ENCODE results near the gene SBF2.

The SBF2 gene

DNA sequence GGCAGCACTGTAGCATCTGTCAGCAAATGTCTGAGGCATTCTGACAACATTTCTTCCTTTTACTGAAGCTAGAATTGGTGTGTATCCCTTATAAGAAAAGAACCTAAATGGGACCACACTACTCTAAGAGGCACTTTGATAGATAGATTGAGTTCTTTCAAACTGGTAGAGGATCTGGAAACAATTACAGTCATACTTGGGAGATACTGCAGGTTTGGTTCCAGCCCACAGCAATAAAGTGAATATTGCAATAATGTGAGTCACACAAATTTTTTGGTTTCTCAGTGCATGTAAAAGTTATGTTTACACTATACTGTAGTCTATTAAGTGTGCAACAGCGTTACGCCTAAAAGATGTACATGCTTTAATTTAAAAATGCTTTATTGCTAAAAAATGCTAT is 96.9 kb downstream of the SBF2 start:
- no peaks in the 10 kb centered on the region for H3K4me1 ChIP-seq (ENCODE audit: control insufficient read depth in 1 of 2, insufficient read depth in 1 of 2, low read depth in 1 of 2, low read length in 1 of 2)
- no peaks in the 10 kb centered on the region for H3K27me3 ChIP-seq
- no peak overlapping the region for H3K27ac ChIP-seq
- no peak overlapping the region for H3K4me3 ChIP-seq (ENCODE audit: low read depth in 1 of 2, low read length in 1 of 2)
- no peaks in the 10 kb centered on the region for H3K9me3 ChIP-seq
- H3K36me3 ChIP-seq = peaks cover 6% of the 10 kb centered on the region
- TF ChIP-seq, protein P1, sequence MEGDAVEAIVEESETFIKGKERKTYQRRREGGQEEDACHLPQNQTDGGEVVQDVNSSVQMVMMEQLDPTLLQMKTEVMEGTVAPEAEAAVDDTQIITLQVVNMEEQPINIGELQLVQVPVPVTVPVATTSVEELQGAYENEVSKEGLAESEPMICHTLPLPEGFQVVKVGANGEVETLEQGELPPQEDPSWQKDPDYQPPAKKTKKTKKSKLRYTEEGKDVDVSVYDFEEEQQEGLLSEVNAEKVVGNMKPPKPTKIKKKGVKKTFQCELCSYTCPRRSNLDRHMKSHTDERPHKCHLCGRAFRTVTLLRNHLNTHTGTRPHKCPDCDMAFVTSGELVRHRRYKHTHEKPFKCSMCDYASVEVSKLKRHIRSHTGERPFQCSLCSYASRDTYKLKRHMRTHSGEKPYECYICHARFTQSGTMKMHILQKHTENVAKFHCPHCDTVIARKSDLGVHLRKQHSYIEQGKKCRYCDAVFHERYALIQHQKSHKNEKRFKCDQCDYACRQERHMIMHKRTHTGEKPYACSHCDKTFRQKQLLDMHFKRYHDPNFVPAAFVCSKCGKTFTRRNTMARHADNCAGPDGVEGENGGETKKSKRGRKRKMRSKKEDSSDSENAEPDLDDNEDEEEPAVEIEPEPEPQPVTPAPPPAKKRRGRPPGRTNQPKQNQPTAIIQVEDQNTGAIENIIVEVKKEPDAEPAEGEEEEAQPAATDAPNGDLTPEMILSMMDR (IDR thresholded peaks at IDR 0.05) = no peak

DNA sequence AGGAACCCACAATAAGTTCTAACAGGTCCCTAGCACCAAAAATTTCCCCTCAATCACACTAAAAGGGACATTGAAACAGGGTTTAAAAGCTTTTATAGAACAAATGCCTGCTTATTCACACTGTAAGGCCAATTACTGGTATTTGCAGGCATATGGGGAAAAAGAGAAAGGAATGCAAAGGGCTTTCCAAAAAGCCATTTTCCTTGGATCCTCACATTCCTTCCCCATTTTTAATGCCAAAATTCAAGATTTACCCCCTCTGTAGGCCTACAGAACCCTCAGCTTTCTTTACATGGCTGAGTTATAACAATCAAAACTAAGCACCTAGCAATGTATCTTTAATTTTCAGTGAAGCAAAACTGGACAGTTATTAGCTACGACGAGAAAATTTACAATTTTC is 102.0 kb downstream of the SBF2 start:
- TF ChIP-seq, protein P1 (IDR thresholded peaks at IDR 0.05) = no peak
- Histone ChIP-seq H3K36me3 (peaks cover 6% of the 10 kb centered on the region), H3K4me3 (ENCODE audit: low read depth in 1 of 2, low read length in 1 of 2) (no peak overlapping the region), H3K9me3 (no peaks in the 10 kb centered on the region), H3K4me1 (ENCODE audit: control insufficient read depth in 1 of 2, insufficient read depth in 1 of 2, low read depth in 1 of 2, low read length in 1 of 2) (no peaks in the 10 kb centered on the region), H3K27me3 (no peaks in the 10 kb centered on the region), H3K27ac (no peak overlapping the region)

DNA sequence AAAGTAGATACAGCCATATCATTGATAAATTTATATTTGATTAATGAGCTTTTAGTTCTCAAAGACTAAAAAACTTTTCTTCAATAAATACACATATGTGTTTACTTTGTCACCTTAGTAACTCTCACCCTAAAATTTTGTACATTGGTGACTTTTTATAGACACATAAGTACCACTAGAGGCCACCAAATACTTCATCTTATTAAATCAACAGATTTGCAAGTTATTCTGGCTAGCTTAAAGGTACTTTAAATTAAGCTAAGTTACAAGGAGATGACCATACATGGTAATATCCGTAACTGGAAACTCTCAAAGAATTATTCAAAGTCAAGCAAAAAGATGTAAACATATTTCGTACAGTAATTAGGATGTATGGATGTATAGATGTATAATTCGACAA is 112.2 kb downstream of the SBF2 start:
- Histone ChIP-seq H3K36me3 (no peaks in the 10 kb centered on the region), H3K27me3 (no peaks in the 10 kb centered on the region), H3K9me3 (no peaks in the 10 kb centered on the region), H3K4me3 (ENCODE audit: low read depth in 1 of 2, low read length in 1 of 2) (no peak overlapping the region), H3K4me1 (ENCODE audit: control insufficient read depth in 1 of 2, insufficient read depth in 1 of 2, low read depth in 1 of 2, low read length in 1 of 2) (no peaks in the 10 kb centered on the region), H3K27ac (no peak overlapping the region)
- TF ChIP-seq, protein P1 (IDR thresholded peaks at IDR 0.05) = no peak

DNA sequence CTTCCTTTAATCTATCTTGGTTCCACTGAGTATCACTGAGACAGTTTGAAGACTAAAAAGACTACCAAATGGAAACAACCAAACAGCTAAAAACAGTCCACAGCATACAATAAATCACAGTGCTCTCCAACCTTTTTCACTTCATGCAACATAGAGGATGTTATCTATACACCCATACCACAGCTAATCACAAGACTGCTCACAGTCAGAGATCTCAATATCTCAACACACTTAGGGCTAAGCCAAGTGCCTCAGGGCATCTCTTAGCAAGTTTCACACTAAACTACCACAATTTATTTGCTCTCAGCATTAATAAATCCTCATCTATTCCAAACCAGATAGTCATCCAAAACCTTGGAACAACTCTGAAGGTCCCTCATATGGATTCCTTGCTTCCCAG is 129.4 kb downstream of the SBF2 start:
- Histone ChIP-seq H3K36me3 (no peaks in the 10 kb centered on the region), H3K27ac (no peak overlapping the region)

DNA sequence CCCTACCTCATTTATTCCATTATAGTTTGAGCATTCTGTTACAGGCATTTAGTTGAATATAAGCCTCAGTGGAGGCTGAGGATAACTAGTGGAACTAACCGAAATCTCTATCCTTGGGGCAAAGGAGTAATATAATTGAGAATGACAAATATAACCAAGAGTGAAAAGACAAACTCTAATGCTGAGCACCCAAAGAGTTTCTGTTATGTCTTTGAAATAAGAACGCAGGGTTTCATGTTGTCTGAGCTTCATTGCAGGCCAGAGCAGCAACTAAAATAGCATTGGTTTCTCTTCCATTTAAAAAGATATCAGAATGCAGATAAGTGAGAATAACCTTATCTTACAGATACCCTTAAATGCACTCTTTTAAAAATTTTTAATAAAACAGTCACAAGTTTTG is 131.8 kb downstream of the SBF2 start:
- H3K27me3 ChIP-seq = no peaks in the 10 kb centered on the region
- H3K4me3 ChIP-seq (ENCODE audit: low read depth in 1 of 2, low read length in 1 of 2) = no peak overlapping the region
- no peaks in the 10 kb centered on the region for H3K4me1 ChIP-seq (ENCODE audit: control insufficient read depth in 1 of 2, insufficient read depth in 1 of 2, low read depth in 1 of 2, low read length in 1 of 2)
- H3K36me3 ChIP-seq = no peaks in the 10 kb centered on the region
- TF ChIP-seq, protein P1 (IDR thresholded peaks at IDR 0.05) = no peak
- no peak overlapping the region for H3K27ac ChIP-seq
- H3K9me3 ChIP-seq = no peaks in the 10 kb centered on the region

More for the DNA sequence above, 129.4 kb downstream of the SBF2 start:
- Histone ChIP-seq H3K4me3 (ENCODE audit: low read depth in 1 of 2, low read length in 1 of 2) (no peak overlapping the region), H3K27me3 (no peaks in the 10 kb centered on the region), H3K9me3 (no peaks in the 10 kb centered on the region), H3K4me1 (ENCODE audit: control insufficient read depth in 1 of 2, insufficient read depth in 1 of 2, low read depth in 1 of 2, low read length in 1 of 2) (no peaks in the 10 kb centered on the region)
- TF ChIP-seq, protein P1 (IDR thresholded peaks at IDR 0.05) = no peak

DNA sequence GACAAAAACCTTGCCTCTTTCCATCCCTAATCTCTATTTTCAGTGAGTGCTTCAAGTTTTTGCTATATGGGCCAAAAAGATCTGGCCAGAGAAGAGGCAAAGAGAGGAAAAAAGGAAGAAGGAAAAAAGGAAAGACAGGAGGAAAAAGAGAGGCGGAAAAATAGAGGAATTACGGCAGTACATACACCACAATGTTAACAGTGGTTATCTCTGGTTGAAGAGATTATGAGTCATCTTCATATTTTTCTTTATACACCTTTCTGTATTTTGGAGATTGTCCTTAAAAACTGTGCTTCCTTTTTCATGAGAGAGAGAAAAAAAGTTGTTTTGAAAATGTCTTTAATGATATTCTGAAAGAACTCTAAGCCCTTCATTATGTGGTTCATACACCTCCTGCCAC is 133.7 kb downstream of the SBF2 start:
- Histone ChIP-seq H3K27ac (no peak overlapping the region), H3K4me1 (ENCODE audit: control insufficient read depth in 1 of 2, insufficient read depth in 1 of 2, low read depth in 1 of 2, low read length in 1 of 2) (no peaks in the 10 kb centered on the region), H3K27me3 (no peaks in the 10 kb centered on the region), H3K9me3 (no peaks in the 10 kb centered on the region), H3K4me3 (ENCODE audit: low read depth in 1 of 2, low read length in 1 of 2) (no peak overlapping the region), H3K36me3 (no peaks in the 10 kb centered on the region)
- TF ChIP-seq, protein P1 (IDR thresholded peaks at IDR 0.05) = no peak
